T-helper 1 cell treated with Interleukin-12 subunit alpha and Interleukin-12 subunit beta and Interleukin-4 antibody, amounts not matched to agents 30 ng/mL and 1 ng/mL, for 36 hours (primary cell): ENCODE data around the gene ATP1B2. TPM values are rescaled to one million over a fixed set of nuclear protein-coding genes. Genes with fewer than 3 reads are reported as not detected.

Experiments
- intact Hi-C: fragments of 100-400 bp; cut with micrococcal nuclease; formaldehyde crosslinking; loops from one replicate; pipeline ENCODE4 v1.15.1; 2024
- total RNA-seq: library from RNA; stranded (reverse); gene quantifications from 2 replicates; pipeline ENCODE4 v1.2.3, GENCODE V29; 2022

Gene ATP1B2
- total RNA-seq, 1 donor from 2014 or later, result 0.22 TPM

DNA sequence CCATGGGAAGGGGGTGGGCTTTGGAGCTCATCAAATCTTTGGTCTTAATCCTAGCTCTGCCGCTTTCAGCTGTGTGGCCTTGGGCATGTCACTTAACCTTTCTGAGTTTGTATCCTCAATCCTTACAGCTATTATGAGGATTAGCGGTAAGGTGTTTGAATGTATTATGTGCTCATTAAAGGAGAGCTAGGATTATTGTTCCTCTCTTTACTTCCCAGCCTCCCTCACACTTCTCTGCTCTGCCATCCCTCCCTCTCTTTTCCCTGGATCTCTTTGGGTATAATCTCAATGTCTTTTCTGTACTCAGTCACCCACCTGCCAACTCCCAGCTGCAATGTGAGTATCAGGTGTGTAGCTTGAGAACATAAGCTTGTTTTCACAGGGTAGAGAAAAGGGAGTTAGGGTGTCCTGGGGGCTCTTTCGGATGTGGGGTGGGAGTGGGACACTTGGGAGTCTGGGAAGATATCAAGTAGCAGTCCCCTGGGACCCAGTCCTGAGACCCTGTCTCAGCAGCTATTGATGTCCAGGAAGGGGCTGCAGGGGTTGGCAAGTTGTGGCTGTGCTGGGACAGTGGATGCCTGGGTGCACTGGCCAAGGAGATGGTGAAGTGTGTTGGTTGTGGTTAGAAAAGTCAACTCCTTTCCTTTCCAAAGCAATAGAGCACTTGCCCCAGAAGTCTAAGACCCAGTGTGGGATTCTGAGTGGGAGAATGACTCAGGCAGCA, 56.1 kb downstream of the ATP1B2 start:
- intact Hi-C loops, result no loop called here

Other genes starting within 250 kb of the ATP1B2 start
- 51.6 and 53.9 TPM in 2 replicates for gene TMEM256, start 246.8 kb upstream of the ATP1B2 start, total RNA-seq
- 1.5 and 2.1 TPM in 2 replicates for gene NLGN2, start 243.1 kb upstream of the ATP1B2 start, total RNA-seq
- gene SPEM1, start 230.6 kb upstream of the ATP1B2 start, total RNA-seq, result 0.22 TPM in 1 of 2 replicates, not detected in the other
- gene SPEM2, start 225.3 kb upstream of the ATP1B2 start, total RNA-seq, result not detected in 2 replicates
- not detected in 2 replicates for gene SPEM3, start 222.1 kb upstream of the ATP1B2 start, total RNA-seq
- 16.0 and 16.3 TPM in 2 replicates for gene TMEM102, start 215.5 kb upstream of the ATP1B2 start, total RNA-seq
- gene FGF11, start 211.4 kb upstream of the ATP1B2 start, total RNA-seq, result 15.0 and 15.4 TPM in 2 replicates
- 12.5 and 15.4 TPM in 2 replicates for gene CHRNB1, start 205.9 kb upstream of the ATP1B2 start, total RNA-seq
- 25.2 and 26.5 TPM in 2 replicates for gene ZBTB4, start 171.3 kb upstream of the ATP1B2 start, total RNA-seq
- not detected in 2 replicates for gene SLC35G6, start 169.5 kb upstream of the ATP1B2 start, total RNA-seq
- gene POLR2A, start 166.6 kb upstream of the ATP1B2 start, total RNA-seq, result 208 and 222 TPM in 2 replicates
- 79.9 and 96.4 TPM in 2 replicates for gene TNFSF12, start 101.9 kb upstream of the ATP1B2 start, total RNA-seq
- gene TNFSF13, start 92.2 kb upstream of the ATP1B2 start, total RNA-seq, result 6.0 and 6.3 TPM in 2 replicates
- gene SENP3, start 89.0 kb upstream of the ATP1B2 start, total RNA-seq, result 55.0 and 58.3 TPM in 2 replicates
- 8.0 TPM in 2 replicates for gene CD68, start 71.3 kb upstream of the ATP1B2 start, total RNA-seq
- 85.1 and 88.0 TPM in 2 replicates for gene MPDU1, start 67.1 kb upstream of the ATP1B2 start, total RNA-seq
- gene SOX15, start 60.8 kb upstream of the ATP1B2 start, total RNA-seq, result 0.20 and 0.27 TPM in 2 replicates
- 32.6 and 40.1 TPM in 2 replicates for gene FXR2, start 36.0 kb upstream of the ATP1B2 start, total RNA-seq
- gene SAT2, start 23.1 kb upstream of the ATP1B2 start, total RNA-seq, result 27.4 and 29.0 TPM in 2 replicates
- gene SHBG, start 20.8 kb upstream of the ATP1B2 start, total RNA-seq, result not detected in 2 replicates
- 207 and 218 TPM in 2 replicates for gene TP53, start 36.6 kb downstream of the ATP1B2 start, total RNA-seq
- 19.7 and 23.9 TPM in 2 replicates for gene WRAP53, start 37.6 kb downstream of the ATP1B2 start, total RNA-seq
- 0.05 TPM in 1 of 2 replicates, not detected in the other for gene EFNB3, start 54.3 kb downstream of the ATP1B2 start, total RNA-seq
- gene DNAH2, start 66.8 kb downstream of the ATP1B2 start, total RNA-seq, result not detected in 2 replicates
- 35.5 and 39.7 TPM in 2 replicates for gene KDM6B, start 183.3 kb downstream of the ATP1B2 start, total RNA-seq
- 1.6 TPM in 2 replicates for gene TMEM88, start 204.1 kb downstream of the ATP1B2 start, total RNA-seq
- 51.5 and 59.9 TPM in 2 replicates for gene NAA38, start 206.6 kb downstream of the ATP1B2 start, total RNA-seq
- 7.0 and 7.9 TPM in 2 replicates for gene CYB5D1, start 207.1 kb downstream of the ATP1B2 start, total RNA-seq
- gene CHD3, start 237.9 kb downstream of the ATP1B2 start, total RNA-seq, result 142 and 145 TPM in 2 replicates